Right hindlimb (tissue), 1 donor: ENCODE measurements around the gene OR5D13.

Experiments
- DNase-seq: peaks from one replicate; pipeline ENCODE4 v3.0.0-alpha.2; 2018

Gene OR5D13

GRCh38 chr11:55773138-55773537 lies at the start of gene OR5D13:
OR5D13 (plus strand) TSS chr11:55773438; CDS start chr11:55773438, 0 bp downstream.
- DNase-seq, result no peak

GRCh38 chr11:55726715-55727324 lies 46.4 kb upstream of the OR5D13 start:
- DNase-seq, result no peak

- no peak for DNase-seq
Observed at GRCh38 chr11:55732936-55733335, 40.3 kb upstream of the OR5D13 start.

GRCh38 chr11:55791606-55792005 lies 18.4 kb downstream of the OR5D13 start:
- DNase-seq, result no peak

GRCh38 chr11:55793321-55793720 lies 20.1 kb downstream of the OR5D13 start:
- DNase-seq, result no peak

- DNase-seq, result no peak
Observed at GRCh38 chr11:55795256-55795655, 22.0 kb downstream of the OR5D13 start, which contains the start of gene OR5D14. OR5D14 (plus strand) TSS chr11:55795556; CDS start chr11:55795556, 0 bp downstream.

GRCh38 chr11:55806248-55806647 lies 33.0 kb downstream of the OR5D13 start:
- DNase-seq, result no peak

- no peak for DNase-seq
Observed at GRCh38 chr11:55811067-55811466, 37.8 kb downstream of the OR5D13 start, which contains the start of gene OR5L1. OR5L1 (plus strand) TSS chr11:55811367; CDS start chr11:55811467, 100 bp downstream.

- no peak for DNase-seq
Observed at GRCh38 chr11:55819330-55819729, 46.1 kb downstream of the OR5D13 start, which contains the start of gene OR5D18. OR5D18 (plus strand) TSS chr11:55819630; CDS start chr11:55819630, 0 bp downstream.
